Stimulated activated CD4-positive, alpha-beta T cell treated with anti-CD3 and anti-CD28 coated beads, TNF-alpha, amount 100 ng/mL, for 4 hours (primary cell): ENCODE data around the gene ADORA2A.
A peak's percentile ranks its signal among the peaks of the same experiment; 100 is the strongest.

Experiments used
- DNase-seq, 3 experiments: peaks; one replicate each; pipeline ENCODE4 v3.0.0-alpha.2; 2020; ENCODE audit warnings: low read depth in 3 of 3

The ADORA2A gene

GRCh38 chr22:24433001-24433827 is 5.8 kb downstream of the ADORA2A start:
- no peak for DNase-seq

GRCh38 chr22:24433828-24434470 is 6.5 kb downstream of the ADORA2A start:
- DNase-seq: peak in 1 of 3 experiments; percentile 35

GRCh38 chr22:24434471-24435322 is 7.3 kb downstream of the ADORA2A start:
- peak; percentile 39 to 66 (median 58) for DNase-seq

GRCh38 chr22:24435323-24435645 is 7.9 kb downstream of the ADORA2A start:
- no peak for DNase-seq

GRCh38 chr22:24435861-24436371 is 8.5 kb downstream of the ADORA2A start:
- DNase-seq: no peak

- no peak for DNase-seq
These were observed 9.2 kb downstream of the ADORA2A start for GRCh38 chr22:24436553-24436952.

GRCh38 chr22:24437091-24437490 is 9.7 kb downstream of the ADORA2A start:
- DNase-seq: no peak

- no peak for DNase-seq
These were observed 10.4 kb downstream of the ADORA2A start for GRCh38 chr22:24437741-24438328.

GRCh38 chr22:24440270-24440717 is 12.9 kb downstream of the ADORA2A start:
- DNase-seq: no peak

- DNase-seq: no peak
These were observed 13.5 kb downstream of the ADORA2A start for GRCh38 chr22:24440718-24441405.

- DNase-seq: no peak
These were observed 14.3 kb downstream of the ADORA2A start for GRCh38 chr22:24441406-24442351.

- DNase-seq: no peak
These were observed 14.9 kb downstream of the ADORA2A start for GRCh38 chr22:24442352-24442744.

- no peak for DNase-seq
These were observed 16.3 kb downstream of the ADORA2A start for GRCh38 chr22:24443668-24444067.

- DNase-seq: no peak
These were observed 16.9 kb downstream of the ADORA2A start for GRCh38 chr22:24444251-24444650.

GRCh38 chr22:24444729-24445466 is 17.5 kb downstream of the ADORA2A start:
- no peak for DNase-seq

GRCh38 chr22:24445481-24446259 is 18.3 kb downstream of the ADORA2A start:
- DNase-seq: no peak

GRCh38 chr22:24446260-24446611 is 18.8 kb downstream of the ADORA2A start:
- DNase-seq: no peak

- DNase-seq: no peak
These were observed 23.2 kb downstream of the ADORA2A start for GRCh38 chr22:24450610-24451009.

- no peak for DNase-seq
These were observed 23.8 kb downstream of the ADORA2A start for GRCh38 chr22:24451162-24451561.
